H1 (cell line): ENCODE results near the gene TMEM161A.
A peak's percentile ranks its signal among the peaks of the same experiment; 100 is the strongest.

Experiments used
- BCL11A ChIP-seq, 2 experiments: IDR thresholded peaks; one replicate each; pipeline ENCODE4 v1.6.1; 2011; ENCODE audit warnings: low read depth in 2 of 2, low read length in 2 of 2, mild to moderate bottlenecking in 2 of 2
- CEBPB ChIP-seq: IDR thresholded peaks from 2 replicates; pipeline ENCODE4 v1.6.1; 2012; ENCODE audit warnings: low read depth, low read length
- CHD2 ChIP-seq: IDR thresholded peaks from 2 replicates; pipeline ENCODE4 v1.6.1; 2012; ENCODE audit warnings: low read length, improper control_type of control experiment
- CREB1 ChIP-seq: IDR thresholded peaks from 2 replicates; pipeline ENCODE4 v1.6.1; 2012; ENCODE audit warnings: inconsistent platforms
- CTCF ChIP-seq, 3 experiments: IDR thresholded peaks; 1 replicate in 2 of 3; 2 replicates in 1 of 3; pipeline versions ENCODE4 v1.5.1 to v1.6.1; 2011; ENCODE audit warnings: low read length in 3 of 3, mild to moderate bottlenecking in 3 of 3, inconsistent platforms in 2 of 3, low read depth in 1 of 3, moderate library complexity in 1 of 3; ENCODE audit not compliant: insufficient read depth in 1 of 3; ENCODE audit errors: control extremely low read depth in 1 of 3
- JUND ChIP-seq: IDR thresholded peaks from 2 replicates; pipeline ENCODE4 v1.6.1; 2011; ENCODE audit warnings: mild to moderate bottlenecking, improper control_type of control experiment, low read length
- MAX ChIP-seq: IDR thresholded peaks from 2 replicates; pipeline ENCODE4 v1.6.1; 2012; ENCODE audit warnings: inconsistent platforms
- POLR2A ChIP-seq, 2 experiments: IDR thresholded peaks; 1 replicate in 1 of 2; 2 replicates in 1 of 2; pipeline ENCODE4 v1.6.1; 2011; ENCODE audit warnings: low read depth in 2 of 2, low read length in 2 of 2, mild to moderate bottlenecking in 2 of 2; ENCODE audit errors: control extremely low read depth in 1 of 2
- RAD21 ChIP-seq, 2 experiments: IDR thresholded peaks in 1 of 2; conservative IDR thresholded peaks in 1 of 2; 2 replicates each; pipeline ENCODE4 v1.6.1; 2011; ENCODE audit warnings: low read depth in 2 of 2, low read length in 2 of 2, improper control_type of control experiment in 1 of 2, inconsistent platforms in 1 of 2, mild to moderate bottlenecking in 1 of 2, moderate library complexity in 1 of 2
- TAF1 ChIP-seq: IDR thresholded peaks from 2 replicates; pipeline ENCODE4 v1.6.1; 2011; ENCODE audit warnings: mild to moderate bottlenecking, low read depth, low read length
- TCF12 ChIP-seq: IDR thresholded peaks from 2 replicates; pipeline ENCODE4 v1.6.1; 2011; ENCODE audit warnings: low read depth, mild to moderate bottlenecking, low read length
- YY1 ChIP-seq: IDR thresholded peaks from 2 replicates; pipeline ENCODE4 v1.6.1; 2011; ENCODE audit warnings: low read depth, mild to moderate bottlenecking, low read length

- no peak for TF ChIP-seq CHD2
- TF ChIP-seq CTCF (IDR thresholded peaks at IDR 0.05; ENCODE audit: control extremely low read depth in 1 of 3, insufficient read depth in 1 of 3, low read depth in 1 of 3, low read length in 3 of 3): no peak
- no peak for TF ChIP-seq MAX
- TF ChIP-seq POLR2A (IDR thresholded peaks at IDR 0.05; ENCODE audit: control extremely low read depth in 1 of 2, low read depth in 2 of 2, low read length in 2 of 2): no peak
- no peak for TF ChIP-seq CREB1
- no peak for TF ChIP-seq JUND
- TF ChIP-seq TCF12: no peak
- TF ChIP-seq BCL11A (IDR thresholded peaks at IDR 0.05; ENCODE audit: low read depth in 2 of 2, low read length in 2 of 2): no peak
- TF ChIP-seq YY1: no peak
- no peak for TF ChIP-seq CEBPB
- 0 out of 2 replicates have a peak, but pooled peaks have one; percentile 3 for TF ChIP-seq TAF1
- TF ChIP-seq RAD21 (IDR thresholded peaks at IDR 0.05 in 1 of 2, conservative IDR thresholded peaks at IDR 0.05 in 1 of 2; ENCODE audit: low read depth in 2 of 2, low read length in 2 of 2): no peak
These were observed 32.2 kb downstream of the TMEM161A start for GRCh38 chr19:19106056-19106551.
